PC-3 (cell line): Measurements from ENCODE around the gene EFTUD2. TPM values are rescaled to one million over a fixed set of nuclear protein-coding genes. Genes with fewer than 3 reads are reported as not detected.

Experiments
- ATAC-seq: fragments of 200-7000 bp; cut with Tn5 transposase; 2 replicates; pipeline ENCODE4 v1.9.1; 2020; ENCODE audit warnings: mild to moderate bottlenecking, moderate library complexity
- BruUV-seq: library from RNA; stranded (reverse); fragments of 400-500 nt; replicated peaks from 2 replicates; lab custom pipeline; 2021; lab: Mats Ljungman, UMichigan
- CTCF ChIA-PET: fragments of 300-600 bp; sonication (Branson Sonifier 250); formaldehyde crosslinking; loops from one replicate; lab custom pipeline; 2022; ENCODE audit warnings: antibody characterized with exemption; lab: Charles Lee
- POLR2A ChIA-PET: fragments of 300-600 bp; sonication (Branson Sonifier 250); formaldehyde crosslinking; loops from one replicate; lab custom pipeline; 2022; ENCODE audit warnings: antibody characterized with exemption; ENCODE audit not compliant: unreplicated experiment; lab: Charles Lee
- DNase-seq: peaks from one replicate; pipeline ENCODE4 v3.0.0-alpha.2; 2015
- H2AFZ ChIP-seq: fragments of 300-600 bp; sonication (generic); 2 replicates; pipeline ENCODE4 v1.6.0; 2016; ENCODE audit warnings: antibody characterized with exemption, low read length
- H3F3A ChIP-seq: fragments of 300-600 bp; sonication (generic); one replicate; pipeline ENCODE4 v1.6.0; 2017; ENCODE audit warnings: antibody characterized with exemption, low read length, control low read depth, mild to moderate bottlenecking; ENCODE audit not compliant: unreplicated experiment
- H3K27ac ChIP-seq: fragments of 300-600 bp; sonication (generic); 2 replicates; pipeline ENCODE4 v1.5.1; 2016; ENCODE audit warnings: mild to moderate bottlenecking, low read length
- H3K27me3 ChIP-seq: fragments of 300-600 bp; sonication (generic); 2 replicates; pipeline ENCODE4 v1.6.1; 2016; ENCODE audit warnings: low read length, mixed read lengths
- H3K36me3 ChIP-seq: fragments of 300-600 bp; sonication (generic); 2 replicates; pipeline ENCODE4 v1.6.1; 2016; ENCODE audit warnings: low read depth, mixed run types, low read length, mixed read lengths
- H3K4me1 ChIP-seq: fragments of 300-600 bp; sonication (generic); 2 replicates; pipeline ENCODE4 v1.5.1; 2016; ENCODE audit warnings: low read length; ENCODE audit not compliant: insufficient read depth
- H3K4me2 ChIP-seq: fragments of 300-600 bp; sonication (generic); 2 replicates; pipeline ENCODE4 v1.6.0; 2016; ENCODE audit warnings: low read length
- H3K4me3 ChIP-seq: fragments of 300-600 bp; sonication (generic); 2 replicates; pipeline ENCODE4 v1.5.1; 2016; ENCODE audit warnings: mild to moderate bottlenecking, low read length, mixed read lengths
- H3K79me2 ChIP-seq: fragments of 300-600 bp; sonication (generic); 2 replicates; pipeline ENCODE4 v1.6.1; 2017; ENCODE audit warnings: low read length, mixed read lengths
- H3K9ac ChIP-seq: fragments of 300-600 bp; sonication (generic); 2 replicates; pipeline ENCODE4 v1.6.0; 2016; ENCODE audit warnings: mild to moderate bottlenecking, low read length
- H3K9me2 ChIP-seq: fragments of 300-600 bp; sonication (generic); replicated peaks from 2 replicates; pipeline ENCODE4 v1.6.1; 2016; ENCODE audit warnings: mixed run types, low read length, mixed read lengths
- H3K9me3 ChIP-seq: fragments of 300-600 bp; sonication (generic); 2 replicates; pipeline ENCODE4 v1.6.1; 2016; ENCODE audit warnings: low read length, mixed read lengths
- H4K20me1 ChIP-seq: fragments of 300-600 bp; sonication (generic); 2 replicates; pipeline ENCODE4 v1.6.1; 2016; ENCODE audit warnings: low read length, mixed read lengths
- EZH2 ChIP-seq: fragments of 300-600 bp; sonication (generic); IDR thresholded peaks from one replicate; pipeline ENCODE4 v1.6.1; 2017; ENCODE audit warnings: antibody characterized with exemption, mild to moderate bottlenecking, low read length; ENCODE audit not compliant: unreplicated experiment
- EZH2phosphoT487 ChIP-seq: fragments of 300-600 bp; sonication (generic); IDR thresholded peaks from 2 replicates; pipeline ENCODE4 v1.6.1; 2018; ENCODE audit warnings: mild to moderate bottlenecking, antibody characterized with exemption, low read length, borderline replicate concordance
- intact Hi-C: fragments of 100-400 bp; cut with micrococcal nuclease; formaldehyde crosslinking; loops from 2 replicates; pipeline ENCODE4 v1.9.0; 2023
- total RNA-seq: library from RNA; depleted of rRNA; stranded (reverse); fragments of >200 nt; gene quantifications from 2 replicates; pipeline ENCODE4 v1.2.3, GENCODE V29; 2014
- TF ChIP-seq, protein P1 (sequence below): fragments of 300-600 bp; sonication (generic); conservative IDR thresholded peaks from 2 replicates; pipeline ENCODE4 v1.5.1; 2017; ENCODE audit warnings: antibody characterized with exemption, low read depth, mild to moderate bottlenecking, low read length

Gene EFTUD2
- total RNA-seq, 1 experiment from 2014 or later, result 227 TPM

GRCh38 chr17:44830359-44831288 is 68.6 kb downstream of the EFTUD2 start:
- CTCF ChIA-PET, result interaction anchor here (0.7 to 1.4 kb wide), 2 partner anchors 16 to 51 kb away, joined by 4 to 7 read pairs; no protein-coding TSS in a partner anchor
- intact Hi-C loops, result no loop called here
- Histone ChIP-seq H3K4me3 (peak overlapping the region; percentile 75), H3K4me1 (peaks cover 25% of the 10 kb centered on the region), H3F3A (no peaks in the 10 kb centered on the region), H3K9ac (peak overlapping the region; percentile 70), H3K27ac (no peak overlapping the region), H4K20me1 (no peaks in the 10 kb centered on the region), H3K79me2 (peaks cover 42% of the 10 kb centered on the region), H2AFZ (peak overlapping the region; percentile 95), H3K36me3 (no peaks in the 10 kb centered on the region), H3K9me2 (no peaks in the 10 kb centered on the region), H3K4me2 (peak overlapping the region; percentile 80), H3K9me3 (no peaks in the 10 kb centered on the region), H3K27me3 (no peaks in the 10 kb centered on the region)
- DNase-seq (peak; percentile 49), ATAC-seq (peak; percentile 65)
- BruUV-seq, result TSS peak; percentile 66
- TF ChIP-seq, protein P1, sequence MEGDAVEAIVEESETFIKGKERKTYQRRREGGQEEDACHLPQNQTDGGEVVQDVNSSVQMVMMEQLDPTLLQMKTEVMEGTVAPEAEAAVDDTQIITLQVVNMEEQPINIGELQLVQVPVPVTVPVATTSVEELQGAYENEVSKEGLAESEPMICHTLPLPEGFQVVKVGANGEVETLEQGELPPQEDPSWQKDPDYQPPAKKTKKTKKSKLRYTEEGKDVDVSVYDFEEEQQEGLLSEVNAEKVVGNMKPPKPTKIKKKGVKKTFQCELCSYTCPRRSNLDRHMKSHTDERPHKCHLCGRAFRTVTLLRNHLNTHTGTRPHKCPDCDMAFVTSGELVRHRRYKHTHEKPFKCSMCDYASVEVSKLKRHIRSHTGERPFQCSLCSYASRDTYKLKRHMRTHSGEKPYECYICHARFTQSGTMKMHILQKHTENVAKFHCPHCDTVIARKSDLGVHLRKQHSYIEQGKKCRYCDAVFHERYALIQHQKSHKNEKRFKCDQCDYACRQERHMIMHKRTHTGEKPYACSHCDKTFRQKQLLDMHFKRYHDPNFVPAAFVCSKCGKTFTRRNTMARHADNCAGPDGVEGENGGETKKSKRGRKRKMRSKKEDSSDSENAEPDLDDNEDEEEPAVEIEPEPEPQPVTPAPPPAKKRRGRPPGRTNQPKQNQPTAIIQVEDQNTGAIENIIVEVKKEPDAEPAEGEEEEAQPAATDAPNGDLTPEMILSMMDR, result no peak
- TF ChIP-seq EZH2phosphoT487 (no peak), EZH2 (no peak)
- POLR2A ChIA-PET, result no interaction called here

GRCh38 chr17:44829523-44830358 is 69.5 kb downstream of the EFTUD2 start, which contains the start of gene GJC1:
Gene GJC1 (minus strand): TSS chr17:44830287. CDS start chr17:44805817, 24,470 bp downstream.
- Histone ChIP-seq H3K9ac (peak within 1 kb of the TSS; percentile 70), H3K9me3 (no peaks in the 10 kb centered on the region), H2AFZ (peak within 1 kb of the TSS; percentile 95), H3K9me2 (no peaks in the 10 kb centered on the region), H3K79me2 (peaks cover 51% of the 10 kb centered on the region), H3K4me2 (peak within 1 kb of the TSS; percentile 80), H3K27me3 (no peaks in the 10 kb centered on the region), H3K4me3 (peak within 1 kb of the TSS; percentile 75), H4K20me1 (no peaks in the 10 kb centered on the region), H3F3A (no peaks in the 10 kb centered on the region), H3K4me1 (peaks cover 25% of the 10 kb centered on the region), H3K27ac (no peak within 1 kb of the TSS), H3K36me3 (no peaks in the 10 kb centered on the region)
- peak; percentile 45 for ATAC-seq
- DNase-seq, result peak; percentile 41
- no TSS peak for BruUV-seq
- intact Hi-C loops, result loop anchor here (2.0 to 5.0 kb wide), 3 partner anchors 35 to 51 kb away; no protein-coding TSS in a partner anchor
- ChIA-PET CTCF (interaction anchor here (1.1 kb wide), 1 partner anchor 54 kb away, joined by 4 read pairs; no protein-coding TSS in a partner anchor), POLR2A (no interaction called here)
- no peak for TF ChIP-seq EZH2
- TF ChIP-seq EZH2phosphoT487, result no peak
- TF ChIP-seq, protein P1, result no peak
